ENCODE data around the gene USH2A.

- TF ChIP-seq CTCF (IDR thresholded peaks at IDR 0.05) = no peak
- TF ChIP-seq POLR2A (IDR thresholded peaks at IDR 0.05) = no peak
Measured at GRCh38 chr1:216293683-216294082, 129.6 kb downstream of the USH2A start.

Data from testis (tissue), 2 donors.